ENCODE data around the gene HIVEP3. TPM values are rescaled to one million over a fixed set of nuclear protein-coding genes. Genes with fewer than 3 reads are reported as not detected.

The HIVEP3 gene
- polyA plus RNA-seq, 1 of the 3 experiments (the other 2 are of a cell fraction) = 6.4 TPM

GRCh38 chr1:41626616-41627375 lies 291.9 kb downstream of the HIVEP3 start:
- 51% methylated on average over 8 of the region's 10 CpGs for WGBS (ENCODE audit: low lambda C conversion rate)
- ChIA-PET POLR2A (no interaction called here), CTCF (interaction anchor here (0.5 to 0.9 kb wide), 2 partner anchors 29 to 851 kb away, joined by 3 to 4 read pairs; no protein-coding TSS in a partner anchor)
- no peak overlapping the region for H3K27ac ChIP-seq (ENCODE audit: low read depth in 2 of 2, low read length in 1 of 2)
- no peaks in the 10 kb centered on the region for H3K9me3 ChIP-seq
- no peaks in the 10 kb centered on the region for H4K20me1 ChIP-seq (ENCODE audit: insufficient read depth)
- peaks cover 18 to 22% of the 10 kb centered on the region in 2 experiments; a peak in 2 of 4 replicates for H3K4me1 ChIP-seq (ENCODE audit: control insufficient read depth in 1 of 2, insufficient read depth in 2 of 2, low read depth in 1 of 2, low read length in 1 of 2)
- no peaks in the 10 kb centered on the region for H3F3A ChIP-seq (replicated peaks; ENCODE audit: insufficient read depth)
- no peak for DNase-seq
- no peak overlapping the region for H2AFZ ChIP-seq (ENCODE audit: low read depth)
- H3K9ac ChIP-seq = no peak overlapping the region
- no peaks in the 10 kb centered on the region for H3K79me2 ChIP-seq (ENCODE audit: insufficient read depth)
- TF ChIP-seq EP300 (IDR thresholded peaks at IDR 0.05; ENCODE audit: borderline replicate concordance in 1 of 2, low read depth in 1 of 2, low read length in 1 of 2) (peak in 1 of 2 experiments; percentile 6; a peak in 1 of 4 replicates), NRF1 (IDR thresholded peaks at IDR 0.05; ENCODE audit: low read depth, low read length) (no peak), GABPA (IDR thresholded peaks at IDR 0.05; ENCODE audit: low read depth) (no peak), SIN3A (IDR thresholded peaks at IDR 0.05; ENCODE audit: borderline replicate concordance, low read depth, low read length) (no peak), GATA2 (CRISPR knock-in tag; IDR thresholded peaks at IDR 0.05) (no peak), CTCF (IDR thresholded peaks at IDR 0.05) (no peak), FOSL2 (IDR thresholded peaks at IDR 0.05; ENCODE audit: borderline replicate concordance, low read depth) (peak; percentile 32; the same call in 1 of the 2 replicates), RAD21 (IDR thresholded peaks at IDR 0.05; ENCODE audit: low read length) (no peak), PBX3 (IDR thresholded peaks at IDR 0.05) (no peak), FOXJ3 (CRISPR knock-in tag; IDR thresholded peaks at IDR 0.05) (no peak)
- TF ChIP-seq, protein P1, sequence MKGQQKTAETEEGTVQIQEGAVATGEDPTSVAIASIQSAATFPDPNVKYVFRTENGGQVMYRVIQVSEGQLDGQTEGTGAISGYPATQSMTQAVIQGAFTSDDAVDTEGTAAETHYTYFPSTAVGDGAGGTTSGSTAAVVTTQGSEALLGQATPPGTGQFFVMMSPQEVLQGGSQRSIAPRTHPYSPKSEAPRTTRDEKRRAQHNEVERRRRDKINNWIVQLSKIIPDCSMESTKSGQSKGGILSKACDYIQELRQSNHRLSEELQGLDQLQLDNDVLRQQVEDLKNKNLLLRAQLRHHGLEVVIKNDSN (IDR thresholded peaks at IDR 0.05; ENCODE audit: borderline replicate concordance, low read depth) = no peak
- no peak overlapping the region for H3K4me3 ChIP-seq (ENCODE audit: low read depth in 2 of 2, low read length in 1 of 2)
- no peaks in the 10 kb centered on the region for H3K9me2 ChIP-seq
- peak overlapping the region; percentile 22; the same call in 1 of the 2 replicates for H3K4me2 ChIP-seq
- no peaks in the 10 kb centered on the region for H3K36me3 ChIP-seq (replicated peaks in 1 of 2; ENCODE audit: control insufficient read depth in 1 of 2, insufficient read depth in 2 of 2, low read length in 1 of 2)
- no peaks in the 10 kb centered on the region for H3K27me3 ChIP-seq (ENCODE audit: insufficient read depth)

GRCh38 chr1:41626146-41626545 lies 292.6 kb downstream of the HIVEP3 start:
- ChIA-PET POLR2A (no interaction called here), CTCF (interaction anchor here (0.6 to 1.0 kb wide), 3 partner anchors 12 to 30 kb away, joined by 3 read pairs; no protein-coding TSS in a partner anchor)
- no peak for DNase-seq
- H3K4me2 ChIP-seq = peak overlapping the region; percentile 22; the same call in 1 of the 2 replicates
- peaks cover 13 to 22% of the 10 kb centered on the region in 2 experiments; a peak in 2 of 4 replicates for H3K4me1 ChIP-seq (ENCODE audit: control insufficient read depth in 1 of 2, insufficient read depth in 2 of 2, low read depth in 1 of 2, low read length in 1 of 2)
- H3K9ac ChIP-seq = no peak overlapping the region
- no peak overlapping the region for H3K4me3 ChIP-seq (ENCODE audit: low read depth in 2 of 2, low read length in 1 of 2)
- H3K27me3 ChIP-seq (ENCODE audit: insufficient read depth) = no peaks in the 10 kb centered on the region
- no peaks in the 10 kb centered on the region for H3K79me2 ChIP-seq (ENCODE audit: insufficient read depth)
- no peak for TF ChIP-seq TEAD4 (IDR thresholded peaks at IDR 0.05; ENCODE audit: borderline replicate concordance, insufficient read depth)
- peak; percentile 56 for TF ChIP-seq PBX3 (IDR thresholded peaks at IDR 0.05)
- TF ChIP-seq POLR2AphosphoS5 (IDR thresholded peaks at IDR 0.05; ENCODE audit: low read depth, low read length) = no peak
- H2AFZ ChIP-seq (ENCODE audit: low read depth) = no peak overlapping the region
- no peaks in the 10 kb centered on the region for H3K9me2 ChIP-seq
- H3K9me3 ChIP-seq = no peaks in the 10 kb centered on the region
- H4K20me1 ChIP-seq (ENCODE audit: insufficient read depth) = no peaks in the 10 kb centered on the region
- H3K36me3 ChIP-seq (replicated peaks in 1 of 2; ENCODE audit: control insufficient read depth in 1 of 2, insufficient read depth in 2 of 2, low read length in 1 of 2) = no peaks in the 10 kb centered on the region
- H3K27ac ChIP-seq (ENCODE audit: low read depth in 2 of 2, low read length in 1 of 2) = no peak overlapping the region
- H3F3A ChIP-seq (replicated peaks; ENCODE audit: insufficient read depth) = no peaks in the 10 kb centered on the region
- 56% methylated on average over 5 of the region's 10 CpGs for WGBS (ENCODE audit: low lambda C conversion rate)
